Right lobe of liver (tissue), 6 donors: ENCODE results near the gene PCSK4. TPM values are rescaled to one million over a fixed set of nuclear protein-coding genes. Genes with fewer than 3 reads are reported as not detected.

Experiments
- ATAC-seq, 4 donors: fragments of 200-7000 bp; cut with Tn5 transposase; one replicate each; pipeline ENCODE4 v1.9.1; 2020; ENCODE audit warnings: mild to moderate bottlenecking in 4 of 4, moderate library complexity in 4 of 4
- DNase-seq, 3 donors: peaks; one replicate each; pipeline ENCODE4 v3.0.0-alpha.2; 2020
- H3K27ac ChIP-seq, 3 donors: fragments of 200-600 bp; one replicate each; pipeline ENCODE4 v1.8.0; 2022
- H3K27me3 ChIP-seq, 2 donors: fragments of 200-600 bp; one replicate each; pipeline ENCODE4 v1.8.0; 2022
- H3K36me3 ChIP-seq, 4 donors: fragments of 200-600 bp; sonication (generic) in 1 of 4; one replicate each; pipeline versions ENCODE4 v1.5.1 to v1.8.0; 2017 to 2022; ENCODE audit warnings: control low read depth in 1 of 4
- H3K4me1 ChIP-seq, 4 donors: fragments of 200-600 bp; sonication (generic) in 1 of 4; one replicate each; pipeline versions ENCODE4 v1.5.1 to v1.8.0; 2017 to 2022; ENCODE audit warnings: control low read depth in 1 of 4
- H3K4me3 ChIP-seq, 3 donors: fragments of 200-600 bp; one replicate each; pipeline ENCODE4 v1.8.0; 2022
- H3K9me3 ChIP-seq, 4 donors: fragments of 200-600 bp; sonication (generic) in 1 of 4; one replicate each; pipeline versions ENCODE4 v1.5.1 to v1.8.0; 2017 to 2022; ENCODE audit warnings: control low read depth in 1 of 4
- POLR2A ChIP-seq: fragments of 450-650 bp; IDR thresholded peaks from one replicate; pipeline ENCODE4 v1.6.1; 2017; ENCODE audit warnings: antibody characterized with exemption, mild to moderate bottlenecking
- WGBS: methylation state at CpG from one replicate; pipeline ENCODE4 v1.1.6; 2018; ENCODE audit warnings: low coverage, low lambda C conversion rate; ENCODE audit not compliant: insufficient coverage; ENCODE audit errors: missing lambda C conversion rate; 5-methylcytosine and 5-hydroxymethylcytosine counted together
- intact Hi-C, 2 donors: fragments of 100-400 bp; cut with DNase I; formaldehyde crosslinking; loops; one replicate each; pipeline versions ENCODE4 v1.11.2 to v1.14.1; 2022
- total RNA-seq, 6 experiments: library from RNA; depleted of rRNA in 2 of 6; stranded (reverse); fragments of >200 nt in 2 of 6; fragmentation: NEBNext Ultra II Directional in 3 of 6; extraction: Animal tissue kit (Norgen Biotek cat#: 25700) in 3 of 6; gene quantifications; one replicate each; pipeline versions ENCODE4 v1.1.0 to v1.2.4, GENCODE V29; 2016 to 2023
- TF ChIP-seq, protein P1 (sequence below), 4 donors: fragments of 200-600 bp in 3 of 4; fragments of 450-650 bp in 1 of 4; IDR thresholded peaks; one replicate each; pipeline versions ENCODE4 v1.5.1 to v1.8.0; 2016 to 2022; ENCODE audit warnings: antibody characterized with exemption in 4 of 4, mild to moderate bottlenecking in 2 of 4
- donor health status: DM: no; HTN: yes; CAD: no.
- donor health status: DM: no; HTN: no; CAD: no.
- donor health status: DM: no; HTN: no; CAD: no.
- donor health status: DM: no; HTN: yes; CAD: no.
- donor health status: DM: no; HTN: yes; CAD: no.

PCSK4 gene
- total RNA-seq, 6 experiments from 2014 or later: 2.0 to 8.0 (median 3.6) TPM

GRCh38 chr19:1525343-1525742 is 35.2 kb upstream of the PCSK4 start:
- Histone ChIP-seq H3K4me1 (no peaks in the 10 kb centered on the region), H3K4me3 (no peak overlapping the region), H3K27me3 (no peaks in the 10 kb centered on the region), H3K9me3 (no peaks in the 10 kb centered on the region), H3K27ac (no peak overlapping the region), H3K36me3 (no peaks in the 10 kb centered on the region)
- intact Hi-C loops: no loop called here
- WGBS: no CpG with 5 or more reads among the region's 31 CpGs
- DNase-seq: no peak
- no peak for ATAC-seq
- TF ChIP-seq, protein P1, sequence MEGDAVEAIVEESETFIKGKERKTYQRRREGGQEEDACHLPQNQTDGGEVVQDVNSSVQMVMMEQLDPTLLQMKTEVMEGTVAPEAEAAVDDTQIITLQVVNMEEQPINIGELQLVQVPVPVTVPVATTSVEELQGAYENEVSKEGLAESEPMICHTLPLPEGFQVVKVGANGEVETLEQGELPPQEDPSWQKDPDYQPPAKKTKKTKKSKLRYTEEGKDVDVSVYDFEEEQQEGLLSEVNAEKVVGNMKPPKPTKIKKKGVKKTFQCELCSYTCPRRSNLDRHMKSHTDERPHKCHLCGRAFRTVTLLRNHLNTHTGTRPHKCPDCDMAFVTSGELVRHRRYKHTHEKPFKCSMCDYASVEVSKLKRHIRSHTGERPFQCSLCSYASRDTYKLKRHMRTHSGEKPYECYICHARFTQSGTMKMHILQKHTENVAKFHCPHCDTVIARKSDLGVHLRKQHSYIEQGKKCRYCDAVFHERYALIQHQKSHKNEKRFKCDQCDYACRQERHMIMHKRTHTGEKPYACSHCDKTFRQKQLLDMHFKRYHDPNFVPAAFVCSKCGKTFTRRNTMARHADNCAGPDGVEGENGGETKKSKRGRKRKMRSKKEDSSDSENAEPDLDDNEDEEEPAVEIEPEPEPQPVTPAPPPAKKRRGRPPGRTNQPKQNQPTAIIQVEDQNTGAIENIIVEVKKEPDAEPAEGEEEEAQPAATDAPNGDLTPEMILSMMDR (IDR thresholded peaks at IDR 0.05): no peak

- H3K4me3 ChIP-seq: no peak overlapping the region
- DNase-seq: no peak
- H3K27ac ChIP-seq: no peak overlapping the region
- intact Hi-C loops: no loop called here
- H3K9me3 ChIP-seq: no peaks in the 10 kb centered on the region
- TF ChIP-seq, protein P1 (IDR thresholded peaks at IDR 0.05): no peak
- TF ChIP-seq POLR2A: no peak
- WGBS: 80% methylated on average over 1 of the region's 17 CpGs
- H3K36me3 ChIP-seq: no peaks in the 10 kb centered on the region
- H3K4me1 ChIP-seq: no peaks in the 10 kb centered on the region
- no peaks in the 10 kb centered on the region for H3K27me3 ChIP-seq
- no peak for ATAC-seq
These were observed 34.8 kb upstream of the PCSK4 start for GRCh38 chr19:1524972-1525325.

DNA sequence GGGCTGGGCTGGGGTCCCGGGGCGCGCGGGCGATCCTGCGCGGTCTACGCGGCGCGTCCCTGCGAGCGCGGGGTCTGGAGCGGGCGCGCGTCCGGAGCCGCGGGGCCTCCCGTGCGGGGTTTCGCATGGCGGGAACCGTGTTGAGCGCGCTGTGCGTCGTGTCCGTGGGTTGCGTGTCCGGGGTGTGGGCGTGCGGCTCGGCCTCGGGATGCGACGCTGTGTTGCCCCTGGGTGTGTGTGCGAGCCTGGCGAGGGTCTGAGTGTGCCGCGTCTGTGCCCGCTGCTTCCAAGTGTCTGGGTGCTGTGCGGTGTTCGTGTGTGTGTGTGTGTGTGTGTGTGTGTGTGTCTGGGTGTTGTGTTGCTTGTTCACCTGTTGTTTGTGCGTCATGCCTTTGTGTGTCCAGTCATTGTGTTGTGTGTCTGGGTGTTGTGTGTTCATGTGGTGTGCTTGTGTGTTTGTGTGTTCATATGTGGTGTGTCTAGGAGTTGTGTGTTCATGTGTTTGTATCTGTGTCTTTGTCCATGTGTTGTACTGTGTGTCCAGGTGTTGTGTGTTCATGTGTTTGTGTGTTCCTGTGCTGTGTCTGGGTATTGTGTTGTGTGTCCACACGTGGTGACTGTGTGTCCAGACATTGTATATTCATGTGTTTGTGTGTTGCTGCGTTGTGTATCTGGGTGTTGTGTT is 34.3 kb upstream of the PCSK4 start:
- Histone ChIP-seq H3K9me3 (no peaks in the 10 kb centered on the region), H3K4me3 (no peak overlapping the region), H3K27me3 (no peaks in the 10 kb centered on the region), H3K4me1 (no peaks in the 10 kb centered on the region), H3K36me3 (no peaks in the 10 kb centered on the region), H3K27ac (no peak overlapping the region)
- intact Hi-C loops: no loop called here
- ATAC-seq: no peak
- DNase-seq: no peak
- TF ChIP-seq, protein P1 (IDR thresholded peaks at IDR 0.05): no peak
- TF ChIP-seq POLR2A: no peak
- WGBS: 19% methylated on average over 4 of the region's 49 CpGs

DNA sequence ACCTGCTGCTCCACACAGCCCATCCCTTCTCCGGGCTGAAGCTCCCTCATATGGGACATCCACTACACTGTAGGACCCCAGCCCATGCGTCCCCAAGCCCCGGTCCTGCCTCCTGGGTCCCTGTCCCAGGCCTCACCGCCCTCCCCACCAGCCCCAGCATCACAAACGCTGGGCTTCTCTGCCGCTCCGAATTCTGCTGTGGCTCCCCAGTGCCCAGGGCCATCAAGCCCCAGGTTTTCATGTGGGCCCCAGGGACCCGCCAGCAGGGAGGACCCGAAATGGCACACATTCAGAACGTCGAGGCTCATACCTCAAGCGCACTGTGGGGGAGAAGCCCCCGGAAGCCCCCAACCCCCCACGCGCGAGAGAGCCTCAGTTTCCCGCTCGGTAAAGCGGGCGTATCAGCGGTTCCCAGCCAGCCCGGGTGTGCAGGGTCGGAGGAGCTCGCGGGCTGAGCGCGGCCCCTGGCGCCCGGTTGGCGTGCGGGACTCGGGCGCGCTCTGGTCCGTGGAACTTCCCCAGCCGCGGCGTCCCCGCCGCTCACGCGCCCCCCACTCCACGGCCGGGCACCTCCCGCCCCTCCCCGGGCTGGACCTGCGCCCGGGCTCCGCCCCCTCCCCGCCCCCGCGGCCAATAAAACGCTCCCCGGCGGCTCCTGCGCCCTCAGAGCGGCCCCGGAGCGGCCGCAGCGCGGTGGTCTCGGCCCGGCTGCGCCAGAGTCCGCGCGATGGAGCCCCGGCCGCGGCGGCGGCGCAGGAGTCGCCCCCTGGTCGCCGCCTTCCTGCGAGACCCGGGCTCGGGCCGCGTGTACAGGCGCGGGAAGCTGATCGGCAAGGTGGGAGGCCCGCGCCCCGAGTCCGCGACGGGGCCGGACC is 33.5 kb upstream of the PCSK4 start, which contains the start of gene PLK5:
PLK5 (plus strand) TSS at position 666 of the 875 bp plus-strand sequence. CDS start 2,920 bp downstream, outside the sequence.
- WGBS: 35% methylated on average over 6 of the region's 92 CpGs
- intact Hi-C loops: no loop called here
- Histone ChIP-seq H3K4me1 (no peaks in the 10 kb centered on the region), H3K9me3 (no peaks in the 10 kb centered on the region), H3K36me3 (no peaks in the 10 kb centered on the region), H3K27me3 (no peaks in the 10 kb centered on the region), H3K4me3 (no peak within 1 kb of the TSS), H3K27ac (no peak within 1 kb of the TSS)
- DNase-seq (no peak), ATAC-seq (no peak)
- TF ChIP-seq POLR2A: no peak
- TF ChIP-seq, protein P1 (IDR thresholded peaks at IDR 0.05): no peak
